Endothelial cell of umbilical vein (primary cell): ENCODE results near the gene ATXN1. TPM values are rescaled to one million over a fixed set of nuclear protein-coding genes. Genes with fewer than 3 reads are reported as not detected.

Experiments used
- BruUV-seq: library from RNA; stranded (reverse); fragments of 400-500 nt; replicated peaks from 2 replicates; lab custom pipeline; 2021; lab: Mats Ljungman, UMichigan
- CTCF ChIA-PET: fragments of 300-600, 350-600 bp; sonication (Branson Sonifier 250); formaldehyde crosslinking; loops from one replicate; lab custom pipeline; 2021; ENCODE audit warnings: antibody characterized with exemption, inconsistent platforms; lab: Charles Lee
- POLR2A ChIA-PET: fragments of 300-600, 350-600 bp; sonication (Branson Sonifier 250); formaldehyde crosslinking; loops from one replicate; lab custom pipeline; 2021; ENCODE audit warnings: antibody characterized with exemption, inconsistent platforms; lab: Charles Lee
- DNase-seq: peaks from one replicate; pipeline ENCODE4 v3.0.0-alpha.2; 2011; ENCODE audit warnings: low read depth, low spot score
- FAIRE-seq: peaks from 2 replicates; lab custom pipeline; 2011; peaks lifted over from hg19 to GRCh38; lab: Jason Lieb, UNC
- H2AFZ ChIP-seq: 2 replicates; pipeline ENCODE4 v1.6.0; 2012; ENCODE audit warnings: low read depth, low read length, control low read depth, inconsistent platforms
- H3K27ac ChIP-seq: 2 replicates; pipeline ENCODE4 v1.5.1; 2011; ENCODE audit warnings: low read depth, mild to moderate bottlenecking, control low read depth, low read length, moderate library complexity; ENCODE audit not compliant: insufficient read depth
- H3K27me3 ChIP-seq, 2 experiments: 2 replicates each; pipeline versions ENCODE4 v1.6.0 to v1.6.1; 2011; ENCODE audit warnings: low read length in 2 of 2, mixed read lengths in 1 of 2; ENCODE audit not compliant: control insufficient read depth in 2 of 2, insufficient read depth in 2 of 2
- H3K36me3 ChIP-seq, 2 experiments: 2 replicates in 1 of 2; 3 replicates in 1 of 2; pipeline ENCODE4 v1.5.1; 2011; ENCODE audit warnings: low read length in 2 of 2, mild to moderate bottlenecking in 1 of 2, moderate library complexity in 1 of 2; ENCODE audit not compliant: control insufficient read depth in 2 of 2, insufficient read depth in 2 of 2; ENCODE audit errors: extremely low read depth in 1 of 2
- H3K4me1 ChIP-seq: 3 replicates; pipeline ENCODE4 v1.5.1; 2011; ENCODE audit warnings: mild to moderate bottlenecking, low read length; ENCODE audit not compliant: control insufficient read depth, insufficient read depth; ENCODE audit errors: extremely low read depth
- H3K4me2 ChIP-seq: 2 replicates; pipeline ENCODE4 v1.6.1; 2011; ENCODE audit warnings: low read length, control low read depth, mixed read lengths; ENCODE audit not compliant: insufficient read depth
- H3K4me3 ChIP-seq, 3 experiments: fragments of 200-600 bp in 1 of 3; sonication (generic), shearing (Covaris generic) in 1 of 3; replicated peaks in 1 of 3; 2 replicates each; pipeline ENCODE4 v1.5.1; 2011 to 2016; ENCODE audit warnings: control low read depth in 3 of 3, low read length in 3 of 3, mild to moderate bottlenecking in 2 of 3, inconsistent platforms in 1 of 3, low read depth in 1 of 3, moderate library complexity in 1 of 3; ENCODE audit not compliant: insufficient read depth in 1 of 3
- H3K79me2 ChIP-seq: 2 replicates; pipeline ENCODE4 v1.6.0; 2012; ENCODE audit warnings: low read length, inconsistent platforms; ENCODE audit not compliant: control insufficient read depth, insufficient read depth
- H3K9ac ChIP-seq: replicated peaks from 2 replicates; pipeline ENCODE3; 2011; ENCODE audit warnings: low read length, control low read depth; ENCODE audit not compliant: insufficient read depth; ENCODE audit errors: extremely low read depth
- H3K9me1 ChIP-seq: replicated peaks from 3 replicates; pipeline ENCODE4 v1.6.0; 2011; ENCODE audit warnings: mild to moderate bottlenecking, low read length; ENCODE audit not compliant: control insufficient read depth, insufficient read depth; ENCODE audit errors: extremely low read depth
- H3K9me3 ChIP-seq: replicated peaks from 2 replicates; pipeline ENCODE4 v1.5.1; 2012; ENCODE audit warnings: low read length, inconsistent platforms; ENCODE audit not compliant: control insufficient read depth, insufficient read depth
- H4K20me1 ChIP-seq: replicated peaks from 2 replicates; pipeline ENCODE3; 2011; ENCODE audit warnings: mild to moderate bottlenecking, low read length; ENCODE audit not compliant: control insufficient read depth, insufficient read depth; ENCODE audit errors: extremely low read depth
- CTCF ChIP-seq, 2 donors: IDR thresholded peaks; 1 replicate in 1 of 2; 2 replicates in 1 of 2; pipeline ENCODE4 v1.5.1; 2011; ENCODE audit warnings: low read length in 2 of 2, mild to moderate bottlenecking in 2 of 2, moderate library complexity in 2 of 2, control low read depth in 1 of 2, inconsistent platforms in 1 of 2, low read depth in 1 of 2; ENCODE audit not compliant: insufficient read depth in 1 of 2; ENCODE audit errors: extremely low read depth in 1 of 2
- EZH2 ChIP-seq: IDR thresholded peaks from 2 replicates; pipeline ENCODE4 v1.6.1; 2012; ENCODE audit warnings: borderline replicate concordance, low read depth, mild to moderate bottlenecking, moderate library complexity, low read length, inconsistent platforms; ENCODE audit not compliant: severe bottlenecking
- FOS ChIP-seq: IDR thresholded peaks from 2 replicates; pipeline ENCODE4 v1.6.1; 2011; ENCODE audit warnings: mild to moderate bottlenecking, low read length, moderate library complexity, borderline replicate concordance; ENCODE audit not compliant: insufficient read depth
- GATA2 ChIP-seq: IDR thresholded peaks from 2 replicates; pipeline ENCODE4 v1.7.0; 2011; ENCODE audit warnings: low read depth, mild to moderate bottlenecking, moderate library complexity, mixed read lengths, low read length; ENCODE audit not compliant: insufficient read length, insufficient read depth
- JUN ChIP-seq: IDR thresholded peaks from 2 replicates; pipeline ENCODE4 v1.6.1; 2011; ENCODE audit warnings: borderline replicate concordance, low read depth; ENCODE audit not compliant: insufficient read length, insufficient read depth
- MYC ChIP-seq: IDR thresholded peaks from one replicate; pipeline ENCODE4 v1.6.1; 2011; ENCODE audit warnings: mild to moderate bottlenecking, low read depth, low read length
- POLR2A ChIP-seq: IDR thresholded peaks from 2 replicates; pipeline ENCODE4 v1.6.1; 2012; ENCODE audit warnings: low read depth, mild to moderate bottlenecking, control low read depth, low read length
- POLR2AphosphoS5 ChIP-seq: IDR thresholded peaks from 2 replicates; pipeline ENCODE4 v1.6.1; 2012; ENCODE audit warnings: low read depth, mild to moderate bottlenecking, control low read depth, low read length, moderate library complexity; ENCODE audit not compliant: insufficient read depth
- dilution Hi-C: fragments of 300-500 bp; cut with MboI; formaldehyde crosslinking; loops from one replicate; pipeline ENCODE4 v1.15.0; 2019; ENCODE audit warnings: low sequenced_read_pairs; ENCODE audit not compliant: extremely low pct_ligation_motif_present
- intact Hi-C: fragments of 100-400 bp; cut with micrococcal nuclease; formaldehyde crosslinking; loops from one replicate; pipeline ENCODE4 v1.10.0; 2022
- polyA plus RNA-seq, 4 experiments: library from polyadenylated mRNA; depleted of rRNA in 3 of 4; stranded (reverse) in 3 of 4; unstranded in 1 of 4; fragments of >200 nt; gene quantifications; 2 replicates each; pipeline versions ENCODE4 v1.2.1 to v1.2.3, GENCODE V29; 2011 to 2012; ENCODE audit warnings: missing spikeins in 1 of 4
- total RNA-seq: library from RNA; stranded (reverse); gene quantifications from 2 replicates; pipeline ENCODE4 v1.2.3, GENCODE V29; 2021
- TF ChIP-seq, protein P1 (sequence below): IDR thresholded peaks from 2 replicates; pipeline ENCODE4 v1.6.1; 2011; ENCODE audit not compliant: insufficient read depth, insufficient read length

ATXN1 gene
- total and polyA plus RNA-seq, 2 donors (not counting 3 experiments of a cell fraction or from before 2014, with no cell fraction given) = 16.4 to 33.0 TPM

DNA sequence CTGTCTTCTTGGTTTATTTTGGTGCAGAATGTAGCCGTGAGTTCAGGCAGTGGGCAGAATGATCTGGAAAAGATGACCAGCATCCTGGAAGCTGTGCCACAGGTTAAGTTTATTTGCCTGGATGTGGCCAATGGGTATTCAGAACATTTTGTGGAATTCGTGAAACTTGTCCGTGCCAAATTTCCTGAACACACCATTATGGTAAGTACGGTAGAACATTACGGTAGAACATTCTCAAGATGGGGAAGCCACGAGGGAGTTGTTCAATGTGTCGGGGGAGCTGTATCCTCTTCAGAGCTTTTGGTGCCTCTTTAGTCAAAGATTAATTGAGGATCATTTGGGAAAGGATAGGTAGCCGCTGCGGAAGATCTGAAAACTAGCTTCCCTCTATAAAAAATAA lies 506.7 kb downstream of the ATXN1 start:
- Histone ChIP-seq H3K79me2 (no peaks in the 10 kb centered on the region), H3K27ac (no peak overlapping the region), H2AFZ (no peak overlapping the region), H3K9me3 (no peaks in the 10 kb centered on the region), H3K36me3 (peaks cover 2 to 16% of the 10 kb centered on the region in 2 experiments), H3K9ac (no peak overlapping the region), H3K27me3 (no peaks in the 10 kb centered on the region), H4K20me1 (no peaks in the 10 kb centered on the region), H3K4me3 (no peak overlapping the region), H3K9me1 (no peaks in the 10 kb centered on the region), H3K4me1 (peaks cover 10% of the 10 kb centered on the region), H3K4me2 (no peak overlapping the region)
- dilution Hi-C loops (no loop called here), intact Hi-C loops (no loop called here)
- ChIA-PET CTCF (no interaction called here), POLR2A (no interaction called here)
- TF ChIP-seq GATA2 (no peak), POLR2AphosphoS5 (no peak), FOS (no peak), EZH2 (no peak), POLR2A (no peak), JUN (no peak), CTCF (IDR thresholded peaks at IDR 0.05; ENCODE audit: extremely low read depth in 1 of 2, insufficient read depth in 1 of 2, low read depth in 1 of 2, low read length in 2 of 2) (no peak), MYC (no peak)
- TF ChIP-seq, protein P1, sequence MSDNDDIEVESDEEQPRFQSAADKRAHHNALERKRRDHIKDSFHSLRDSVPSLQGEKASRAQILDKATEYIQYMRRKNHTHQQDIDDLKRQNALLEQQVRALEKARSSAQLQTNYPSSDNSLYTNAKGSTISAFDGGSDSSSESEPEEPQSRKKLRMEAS = no peak
- no TSS peak for BruUV-seq
- FAIRE-seq = no peak
- no peak for DNase-seq
